ENCODE data around the gene ATP5ME. TPM values are rescaled to one million over a fixed set of nuclear protein-coding genes. Genes with fewer than 3 reads are reported as not detected.

The ATP5ME gene
- total RNA-seq, 2 experiments from 2014 or later = 109 to 126 TPM

GRCh38 chr4:649293-649625 lies 24.8 kb downstream of the ATP5ME start:
- Histone ChIP-seq H3K27ac (ENCODE audit: low read depth in 1 of 2, low read length in 2 of 2) (no peak overlapping the region), H3K4me3 (ENCODE audit: low read length) (no peak overlapping the region), H3K4me1 (ENCODE audit: insufficient read depth, low read length) (no peaks in the 10 kb centered on the region), H3K36me3 (ENCODE audit: insufficient read depth, low read length) (no peaks in the 10 kb centered on the region), H3K27me3 (ENCODE audit: control insufficient read depth in 1 of 2, insufficient read depth in 2 of 2, low read length in 2 of 2) (peaks cover 4 to 12% of the 10 kb centered on the region in 2 experiments), H3K9me3 (ENCODE audit: control insufficient read depth in 1 of 2, insufficient read depth in 1 of 2, low read length in 2 of 2) (peaks cover 0 to 31% of the 10 kb centered on the region in 2 experiments)
- Mint-ChIP-seq H3K4me1 (ENCODE audit: low read depth) (peaks cover 4% of the 10 kb centered on the region), H3K27ac (no peak overlapping the region), H3K36me3 (ENCODE audit: low read depth) (no peaks in the 10 kb centered on the region), H3K9me3 (no peaks in the 10 kb centered on the region), H3K4me3 (no peak overlapping the region), H3K27me3 (peaks cover 27% of the 10 kb centered on the region)
- no peak for ATAC-seq (ENCODE audit: poor library complexity)
- intact Hi-C loops (cut with DNase I, micrococcal nuclease) = no loop called here
- no peak for TF ChIP-seq CTCF (IDR thresholded peaks at IDR 0.05)
- CTCF ChIA-PET = no interaction called here
- no peak for DNase-seq
- POLR2A ChIA-PET = no interaction called here

- no peak overlapping the region for H3K4me3 Mint-ChIP-seq
- H3K36me3 Mint-ChIP-seq (ENCODE audit: low read depth) = no peaks in the 10 kb centered on the region
- H3K27me3 Mint-ChIP-seq = peaks cover 27% of the 10 kb centered on the region
- Histone ChIP-seq H3K27ac (ENCODE audit: low read depth in 1 of 2, low read length in 2 of 2) (no peak overlapping the region), H3K9me3 (ENCODE audit: control insufficient read depth in 1 of 2, insufficient read depth in 1 of 2, low read length in 2 of 2) (peaks cover 0 to 35% of the 10 kb centered on the region in 2 experiments), H3K4me3 (ENCODE audit: low read length) (no peak overlapping the region), H3K27me3 (ENCODE audit: control insufficient read depth in 1 of 2, insufficient read depth in 2 of 2, low read length in 2 of 2) (peaks cover 4 to 12% of the 10 kb centered on the region in 2 experiments), H3K36me3 (ENCODE audit: insufficient read depth, low read length) (no peaks in the 10 kb centered on the region), H3K4me1 (ENCODE audit: insufficient read depth, low read length) (no peaks in the 10 kb centered on the region)
- no peak overlapping the region for H3K27ac Mint-ChIP-seq
- H3K4me1 Mint-ChIP-seq (ENCODE audit: low read depth) = peaks cover 4% of the 10 kb centered on the region
- CTCF ChIA-PET = no interaction called here
- ATAC-seq (ENCODE audit: poor library complexity) = no peak
- no peak for DNase-seq
- intact Hi-C loops (cut with DNase I, micrococcal nuclease) = no loop called here
- H3K9me3 Mint-ChIP-seq = no peaks in the 10 kb centered on the region
- TF ChIP-seq CTCF (IDR thresholded peaks at IDR 0.05) = no peak
- POLR2A ChIA-PET = no interaction called here
Measured at GRCh38 chr4:648579-649292, 25.3 kb downstream of the ATP5ME start.

- Histone ChIP-seq H3K4me3 (ENCODE audit: low read length) (no peak overlapping the region), H3K4me1 (ENCODE audit: insufficient read depth, low read length) (no peaks in the 10 kb centered on the region), H3K36me3 (ENCODE audit: insufficient read depth, low read length) (no peaks in the 10 kb centered on the region), H3K9me3 (ENCODE audit: control insufficient read depth in 1 of 2, insufficient read depth in 1 of 2, low read length in 2 of 2) (peaks cover 0 to 38% of the 10 kb centered on the region in 2 experiments), H3K27ac (ENCODE audit: low read depth in 1 of 2, low read length in 2 of 2) (no peak overlapping the region), H3K27me3 (ENCODE audit: control insufficient read depth in 1 of 2, insufficient read depth in 2 of 2, low read length in 2 of 2) (peaks cover 4 to 12% of the 10 kb centered on the region in 2 experiments)
- H3K9me3 Mint-ChIP-seq = peaks cover 2% of the 10 kb centered on the region
- CTCF ChIA-PET = no interaction called here
- TF ChIP-seq CTCF (IDR thresholded peaks at IDR 0.05) = no peak
- intact Hi-C loops (cut with DNase I, micrococcal nuclease) = no loop called here
- H3K36me3 Mint-ChIP-seq (ENCODE audit: low read depth) = no peaks in the 10 kb centered on the region
- no peak overlapping the region for H3K4me3 Mint-ChIP-seq
- POLR2A ChIA-PET = no interaction called here
- no peak for ATAC-seq (ENCODE audit: poor library complexity)
- no peak for DNase-seq
- H3K4me1 Mint-ChIP-seq (ENCODE audit: low read depth) = peaks cover 4% of the 10 kb centered on the region
- H3K27me3 Mint-ChIP-seq = peaks cover 31% of the 10 kb centered on the region
- H3K27ac Mint-ChIP-seq = no peak overlapping the region
Measured at GRCh38 chr4:647481-647880, 26.6 kb downstream of the ATP5ME start.
